GM23248 (cell line): Measurements from ENCODE around the gene MMP10.

Source experiments
- EZH2 ChIP-seq: fragments of 200-600 bp; sonication (generic); IDR thresholded peaks from 2 replicates; pipeline ENCODE4 v1.6.1; 2018; ENCODE audit warnings: antibody characterized with exemption, mild to moderate bottlenecking; ENCODE audit not compliant: insufficient read depth, poor library complexity, severe bottlenecking
- EZH2phosphoT487 ChIP-seq: fragments of 200-600 bp; sonication (generic); IDR thresholded peaks from 2 replicates; pipeline ENCODE4 v1.6.1; 2018; ENCODE audit warnings: antibody characterized with exemption, moderate library complexity, mild to moderate bottlenecking, low read depth; ENCODE audit not compliant: insufficient read depth

- TF ChIP-seq EZH2 = no peak
- no peak for TF ChIP-seq EZH2phosphoT487
Measured at GRCh38 chr11:102722821-102723220, 57.6 kb downstream of the MMP10 start.
